Astrocyte (in vitro differentiated cells and primary cell): ENCODE results near the gene GABRA4.

ENCODE experiments used
- EZH2 ChIP-seq: IDR thresholded peaks from 2 replicates; pipeline ENCODE4 v1.6.1; 2012; ENCODE audit warnings: mild to moderate bottlenecking, low read length, inconsistent platforms; ENCODE audit not compliant: insufficient read depth
- TF ChIP-seq, protein P1 (sequence below): IDR thresholded peaks from 2 replicates; pipeline ENCODE4 v1.5.1; 2011; ENCODE audit warnings: low read depth, mild to moderate bottlenecking, inconsistent platforms, low read length, moderate library complexity; ENCODE audit not compliant: insufficient read depth

DNA sequence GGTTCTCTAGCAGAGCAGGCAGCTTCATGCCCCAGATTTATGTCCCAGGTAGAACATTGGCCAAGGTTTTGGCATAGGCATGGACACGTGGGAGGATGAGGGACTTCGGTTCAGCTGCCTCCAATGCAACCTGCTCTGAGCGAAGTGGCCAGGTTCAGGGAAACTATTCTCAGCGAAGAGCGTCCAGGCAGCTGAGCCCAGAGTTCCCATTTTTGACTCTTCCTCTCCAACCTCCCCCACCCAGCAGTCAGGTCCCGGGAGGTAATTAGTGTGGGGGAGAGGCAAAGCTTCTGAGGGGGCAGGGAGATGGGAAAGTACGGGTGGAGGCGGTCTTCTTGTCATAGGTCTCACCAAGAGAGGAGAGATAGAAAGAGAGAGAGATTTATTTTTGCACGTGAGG is 1.0 kb downstream of the GABRA4 start:
- peak; percentile 20 for TF ChIP-seq EZH2
- TF ChIP-seq, protein P1, sequence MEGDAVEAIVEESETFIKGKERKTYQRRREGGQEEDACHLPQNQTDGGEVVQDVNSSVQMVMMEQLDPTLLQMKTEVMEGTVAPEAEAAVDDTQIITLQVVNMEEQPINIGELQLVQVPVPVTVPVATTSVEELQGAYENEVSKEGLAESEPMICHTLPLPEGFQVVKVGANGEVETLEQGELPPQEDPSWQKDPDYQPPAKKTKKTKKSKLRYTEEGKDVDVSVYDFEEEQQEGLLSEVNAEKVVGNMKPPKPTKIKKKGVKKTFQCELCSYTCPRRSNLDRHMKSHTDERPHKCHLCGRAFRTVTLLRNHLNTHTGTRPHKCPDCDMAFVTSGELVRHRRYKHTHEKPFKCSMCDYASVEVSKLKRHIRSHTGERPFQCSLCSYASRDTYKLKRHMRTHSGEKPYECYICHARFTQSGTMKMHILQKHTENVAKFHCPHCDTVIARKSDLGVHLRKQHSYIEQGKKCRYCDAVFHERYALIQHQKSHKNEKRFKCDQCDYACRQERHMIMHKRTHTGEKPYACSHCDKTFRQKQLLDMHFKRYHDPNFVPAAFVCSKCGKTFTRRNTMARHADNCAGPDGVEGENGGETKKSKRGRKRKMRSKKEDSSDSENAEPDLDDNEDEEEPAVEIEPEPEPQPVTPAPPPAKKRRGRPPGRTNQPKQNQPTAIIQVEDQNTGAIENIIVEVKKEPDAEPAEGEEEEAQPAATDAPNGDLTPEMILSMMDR, result no peak
